NK-92 (cell line): Measurements from ENCODE around the gene PRKN.

Experiments
- DNase-seq: peaks from one replicate; lab custom pipeline; 2025; ENCODE audit not compliant: unreplicated experiment; lab: John Stamatoyannopoulos, UW

The PRKN gene

GRCh38 chr6:162331911-162332310 is 395.7 kb downstream of the PRKN start:
- DNase-seq = no peak

GRCh38 chr6:162325826-162326225 is 401.7 kb downstream of the PRKN start:
- no peak for DNase-seq

GRCh38 chr6:162325051-162325450 is 402.5 kb downstream of the PRKN start:
- no peak for DNase-seq

GRCh38 chr6:162315291-162315690 is 412.3 kb downstream of the PRKN start:
- no peak for DNase-seq

GRCh38 chr6:162313922-162314660 is 413.5 kb downstream of the PRKN start:
- DNase-seq = no peak

- DNase-seq = no peak
These were observed 419.7 kb downstream of the PRKN start for GRCh38 chr6:162307865-162308264.

- no peak for DNase-seq
These were observed 420.9 kb downstream of the PRKN start for GRCh38 chr6:162306616-162307015.

- no peak for DNase-seq
These were observed 426.4 kb downstream of the PRKN start for GRCh38 chr6:162301128-162301527.

- DNase-seq = no peak
These were observed 433.5 kb downstream of the PRKN start for GRCh38 chr6:162294029-162294428.

- no peak for DNase-seq
These were observed 434.7 kb downstream of the PRKN start for GRCh38 chr6:162292915-162293314.

- DNase-seq = no peak
These were observed 436.6 kb downstream of the PRKN start for GRCh38 chr6:162290846-162291465.

GRCh38 chr6:162289972-162290371 is 437.6 kb downstream of the PRKN start:
- DNase-seq = no peak

- no peak for DNase-seq
These were observed 453.6 kb downstream of the PRKN start for GRCh38 chr6:162273986-162274385.

- no peak for DNase-seq
These were observed 455.6 kb downstream of the PRKN start for GRCh38 chr6:162271922-162272321.

- no peak for DNase-seq
These were observed 456.6 kb downstream of the PRKN start for GRCh38 chr6:162270966-162271365.

GRCh38 chr6:162267641-162268040 is 459.9 kb downstream of the PRKN start:
- no peak for DNase-seq

GRCh38 chr6:162267126-162267525 is 460.4 kb downstream of the PRKN start:
- no peak for DNase-seq

GRCh38 chr6:162264581-162264980 is 463.0 kb downstream of the PRKN start:
- DNase-seq = no peak

- no peak for DNase-seq
These were observed 464.9 kb downstream of the PRKN start for GRCh38 chr6:162262466-162263196.

- DNase-seq = no peak
These were observed 466.0 kb downstream of the PRKN start for GRCh38 chr6:162261598-162261997.

GRCh38 chr6:162260027-162260426 is 467.5 kb downstream of the PRKN start:
- no peak for DNase-seq

GRCh38 chr6:162258647-162259046 is 468.9 kb downstream of the PRKN start:
- no peak for DNase-seq
